NCI-H2196 treated with DMSO at 0.1 percent for 48 hours (cell line): ENCODE results near the gene TSEN34.

Experiments
- DNase-seq: peaks from one replicate; lab custom pipeline; 2025; ENCODE audit not compliant: unreplicated experiment; lab: John Stamatoyannopoulos, UW

Gene TSEN34

GRCh38 chr19:54191011-54191810 lies at the start of gene TSEN34:
Gene TSEN34, plus strand, starts transcription at chr19:54191308. Its CDS starts 57 bp downstream, at chr19:54191365.
- DNase-seq, result peak; percentile 74

DNA sequence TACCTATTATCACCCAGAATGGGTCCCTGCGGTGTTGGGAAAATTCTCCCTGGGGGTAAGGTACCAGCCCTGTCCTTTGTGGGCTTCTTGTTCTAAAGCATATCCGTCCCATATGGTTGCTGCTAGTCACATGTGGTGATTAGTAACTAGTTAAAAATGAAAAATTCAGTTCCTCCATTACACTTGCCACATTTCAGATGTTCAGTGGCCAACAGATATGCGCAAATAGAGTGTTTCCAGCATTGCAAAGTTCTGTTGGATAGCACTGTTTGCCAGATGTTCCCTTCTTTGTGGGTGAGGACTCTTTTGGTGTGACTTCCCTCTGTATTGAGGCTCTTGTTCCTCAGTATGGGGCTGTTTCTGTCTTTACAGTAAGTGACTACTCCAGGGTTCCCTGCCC lies 49.8 kb upstream of the TSEN34 start:
- no peak for DNase-seq

DNA sequence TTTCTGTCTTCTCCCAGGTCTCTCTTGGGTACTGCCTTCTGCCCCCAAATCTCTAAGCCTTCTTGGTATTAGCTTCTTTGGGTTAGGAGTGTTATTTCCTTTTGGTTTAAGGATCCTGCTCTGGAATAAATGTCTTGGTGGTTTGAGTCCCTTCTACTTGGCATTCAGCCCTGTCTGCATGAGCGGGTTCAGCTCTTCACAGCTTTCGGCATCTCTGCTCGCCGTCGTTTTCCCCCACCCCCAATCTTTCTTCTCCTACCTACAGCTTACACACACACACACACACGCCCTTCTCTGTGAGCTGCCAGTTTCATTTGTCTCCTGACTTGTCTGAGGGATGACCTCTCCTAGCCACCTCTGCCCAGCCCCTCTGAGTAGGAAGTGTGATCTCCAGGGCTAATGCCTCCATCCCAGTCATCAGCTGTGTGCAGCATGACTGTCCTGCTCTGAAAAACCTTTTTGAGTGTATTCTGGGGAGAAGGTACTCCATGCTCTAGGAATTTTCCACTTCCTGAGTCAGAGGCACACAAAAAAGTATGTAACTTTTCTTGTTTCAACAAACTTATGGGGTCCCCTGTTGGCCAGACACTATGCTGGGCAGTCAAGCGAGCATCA lies 48.8 kb upstream of the TSEN34 start:
- no peak for DNase-seq

GRCh38 chr19:54145541-54146158 lies 45.5 kb upstream of the TSEN34 start:
- no peak for DNase-seq

DNA sequence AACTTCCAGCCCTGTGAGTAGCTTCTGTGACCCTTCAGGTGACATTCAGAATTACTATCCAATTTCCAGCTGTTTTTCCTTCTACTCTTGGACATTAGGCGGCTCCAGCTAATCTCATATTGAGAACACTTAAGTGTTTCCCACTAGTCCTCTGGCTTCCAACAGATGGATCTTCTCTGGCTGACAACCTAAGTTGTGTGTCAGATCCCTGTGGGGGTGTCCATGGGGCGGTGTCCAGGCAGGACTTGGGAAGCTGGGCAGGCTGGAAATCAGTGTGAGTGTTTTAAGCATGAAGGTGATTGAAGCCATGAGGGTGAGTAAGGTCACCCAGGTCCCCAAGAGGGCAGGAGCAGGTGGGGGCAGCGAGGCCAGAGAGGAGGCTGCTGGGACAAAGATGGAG lies 43.4 kb upstream of the TSEN34 start:
- DNase-seq, result no peak

DNA sequence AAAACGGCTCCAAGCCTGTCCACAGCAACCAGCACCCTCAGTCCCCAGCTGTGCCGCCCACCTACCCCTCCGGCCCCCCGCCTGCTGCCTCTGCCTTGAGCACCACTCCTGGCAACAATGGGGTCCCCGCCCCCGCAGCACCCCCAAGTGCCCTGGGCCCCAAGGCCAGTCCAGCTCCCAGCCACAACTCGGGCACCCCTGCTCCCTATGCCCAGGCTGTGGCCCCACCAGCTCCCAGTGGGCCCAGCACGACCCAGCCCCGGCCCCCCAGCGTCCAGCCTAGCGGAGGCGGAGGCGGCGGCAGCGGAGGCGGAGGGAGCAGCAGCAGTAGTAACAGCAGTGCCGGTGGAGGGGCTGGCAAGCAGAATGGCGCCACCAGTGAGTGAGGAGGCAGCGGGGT lies 43.0 kb upstream of the TSEN34 start:
- DNase-seq, result no peak

- no peak for DNase-seq
Measured at GRCh38 chr19:54149021-54149812, 41.9 kb upstream of the TSEN34 start.

DNA sequence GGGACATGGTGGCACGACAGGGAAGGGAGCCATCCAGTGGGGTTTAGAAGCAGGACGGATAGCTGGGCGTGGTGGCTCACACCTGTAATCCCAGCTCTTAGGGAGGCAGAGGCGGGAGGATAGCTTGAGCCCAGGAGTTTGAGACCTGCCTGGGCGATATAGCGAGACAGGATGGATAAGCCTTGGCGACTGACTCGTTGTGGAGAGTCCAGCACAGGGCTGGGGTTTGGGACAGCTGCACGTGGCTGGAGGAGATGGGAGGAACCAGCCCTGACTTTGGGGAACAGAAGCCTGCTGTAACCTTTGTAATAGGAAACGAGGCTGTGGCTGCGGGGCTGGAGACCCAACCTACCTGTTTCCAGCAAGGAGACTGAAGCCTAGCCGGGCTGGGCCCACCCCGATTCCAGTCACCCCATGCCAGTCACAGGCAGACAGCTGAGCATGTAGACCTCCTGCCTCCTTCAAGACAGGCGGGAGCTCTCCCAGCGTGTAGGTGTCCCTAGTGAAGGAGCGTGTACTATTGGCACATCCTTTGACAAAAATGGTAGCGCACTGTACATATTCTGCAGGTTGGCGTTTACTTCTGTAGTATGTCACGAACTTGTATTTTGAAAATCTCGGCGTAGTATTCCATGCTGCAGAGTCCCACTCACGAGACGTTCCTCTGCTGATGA lies 39.6 kb upstream of the TSEN34 start:
- no peak for DNase-seq

DNA sequence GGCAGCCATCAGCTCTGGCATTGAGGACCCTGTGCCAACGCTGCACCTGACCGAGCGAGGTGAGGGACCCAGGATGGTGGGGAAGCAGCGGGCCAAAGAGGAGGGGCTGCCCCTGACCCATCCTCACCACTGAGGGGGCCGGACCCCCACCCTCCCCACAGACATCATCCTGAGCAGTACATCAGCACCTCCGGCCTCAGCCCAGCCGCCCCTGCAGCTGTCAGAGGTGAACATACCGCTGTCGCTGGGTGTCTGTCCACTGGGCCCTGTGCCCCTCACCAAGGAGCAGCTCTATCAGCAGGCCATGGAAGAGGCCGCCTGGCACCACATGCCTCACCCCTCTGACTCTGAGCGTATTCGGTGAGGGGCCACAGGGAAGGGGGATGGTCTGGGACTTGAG lies 38.8 kb upstream of the TSEN34 start:
- no peak for DNase-seq

GRCh38 chr19:54152878-54153524 lies 38.1 kb upstream of the TSEN34 start:
- DNase-seq, result no peak

GRCh38 chr19:54153731-54154326 lies 37.3 kb upstream of the TSEN34 start:
- no peak for DNase-seq

GRCh38 chr19:54154603-54155345 lies 36.3 kb upstream of the TSEN34 start:
- no peak for DNase-seq

GRCh38 chr19:54155694-54156093 lies 35.4 kb upstream of the TSEN34 start:
- no peak for DNase-seq

- DNase-seq, result no peak
Measured at GRCh38 chr19:54156490-54156889, 34.6 kb upstream of the TSEN34 start.

DNA sequence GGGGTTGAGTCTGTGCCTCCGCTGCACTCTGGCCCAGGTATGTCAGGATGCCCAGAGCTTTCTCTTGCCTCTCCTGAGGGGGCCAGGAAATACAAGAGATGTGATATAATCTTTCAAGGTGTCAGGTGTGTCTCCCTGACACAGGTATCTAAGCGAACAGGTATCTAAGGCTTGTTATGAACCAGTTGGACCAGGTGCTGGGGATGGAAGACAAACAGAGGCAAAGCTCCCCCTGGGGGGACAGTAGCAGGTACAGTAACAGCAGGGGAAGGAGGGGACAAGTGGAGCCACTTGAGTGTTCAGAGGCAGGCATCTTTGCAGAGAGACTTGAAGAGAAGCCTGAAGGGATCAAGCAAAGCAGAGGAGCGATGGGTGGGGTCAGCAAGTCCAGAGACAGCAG lies 34.2 kb upstream of the TSEN34 start:
- DNase-seq, result no peak

DNA sequence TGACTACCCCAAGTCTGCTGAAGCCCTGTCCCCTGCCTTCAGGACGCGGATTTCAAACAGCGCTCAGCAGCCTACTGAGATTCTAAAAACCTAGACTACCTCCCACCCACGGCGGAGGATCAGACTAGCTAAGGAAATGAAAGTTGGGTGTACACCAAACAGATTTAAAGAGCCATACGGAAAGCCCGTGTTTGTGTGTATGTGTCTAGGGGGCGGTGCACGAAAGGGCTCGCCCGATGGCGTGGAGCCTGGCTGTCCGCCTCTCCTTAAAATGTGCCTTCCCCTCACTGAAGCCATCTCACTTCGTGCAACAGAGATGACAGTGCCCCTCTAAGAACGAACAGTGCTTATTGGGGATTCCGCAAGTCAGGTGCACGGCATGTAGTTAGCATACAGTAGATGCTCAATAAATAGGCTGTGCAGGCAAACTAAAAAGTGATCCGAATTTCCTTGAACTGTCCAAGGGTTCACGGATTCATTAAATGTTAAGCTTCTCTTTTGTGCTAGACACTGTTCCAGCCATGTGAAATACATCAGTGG lies 32.2 kb upstream of the TSEN34 start:
- no peak for DNase-seq

DNA sequence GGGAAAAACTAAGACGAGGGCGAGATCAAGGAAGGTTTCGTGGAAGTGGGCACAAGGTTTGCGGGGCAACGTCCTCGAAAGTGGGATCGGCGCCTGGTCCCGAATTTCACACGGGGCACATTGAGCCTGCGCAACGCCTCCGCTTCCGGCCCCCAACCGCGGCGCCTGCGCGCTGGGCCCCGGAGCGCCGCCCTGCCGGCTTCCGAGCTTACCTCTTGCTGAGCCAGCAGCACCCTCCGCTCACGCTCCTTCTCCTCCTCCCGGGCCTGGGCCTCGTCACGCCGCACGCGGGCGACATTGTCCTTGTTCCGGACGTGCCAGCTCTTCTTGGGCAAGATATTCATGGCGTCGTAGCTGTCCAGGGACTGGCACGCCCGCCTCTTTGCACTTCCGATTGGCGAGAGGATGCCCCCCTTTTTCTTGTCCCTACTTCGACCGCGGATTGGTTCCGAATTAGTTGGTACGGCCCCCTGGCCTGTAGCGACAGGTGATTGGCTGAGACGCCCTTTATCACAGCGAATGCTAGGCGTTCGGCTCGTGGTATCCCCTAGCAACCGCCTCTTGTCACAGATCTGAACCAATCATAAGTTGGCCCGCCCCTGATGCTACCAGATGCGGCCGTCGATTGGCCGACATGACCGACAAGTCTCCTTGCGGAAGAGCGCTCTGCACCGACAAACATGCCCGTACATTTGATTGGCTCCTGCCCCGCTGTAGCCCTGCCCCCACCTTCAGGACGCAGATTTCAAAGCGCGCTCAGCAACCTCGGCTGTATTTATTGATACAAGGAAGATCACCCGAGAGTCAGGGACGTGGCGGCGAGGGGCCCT lies 31.5 kb upstream of the TSEN34 start, which contains the start of gene LENG1:
LENG1 (minus strand) TSS at position 370 of the 830 bp plus-strand sequence; CDS start at position 344, 26 bp downstream.
- DNase-seq, result peak; percentile 99
